ENCODE results near the gene VCL.

The VCL gene

DNA sequence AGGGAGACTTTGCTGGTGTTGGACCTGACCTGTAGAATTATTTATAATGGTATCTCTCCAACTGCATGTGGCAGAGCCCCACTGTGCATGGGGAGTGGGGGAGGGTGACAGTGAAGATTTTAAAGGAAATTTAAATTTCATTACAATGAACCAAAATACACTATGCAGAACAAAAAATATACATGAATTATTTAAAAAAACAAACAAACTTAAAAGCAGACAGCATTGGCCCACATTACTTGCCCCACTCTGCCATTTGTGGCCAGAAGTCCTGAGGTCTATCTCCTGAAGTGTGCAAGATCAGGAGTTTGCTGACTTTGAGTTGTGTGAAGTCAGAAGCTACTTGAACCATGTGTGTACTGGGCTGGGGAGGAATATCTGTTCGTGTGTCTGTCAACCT lies 112.2 kb downstream of the VCL start:
- no peak for TF ChIP-seq CTCF (IDR thresholded peaks at IDR 0.05; ENCODE audit: low read depth, low read length)

DNA sequence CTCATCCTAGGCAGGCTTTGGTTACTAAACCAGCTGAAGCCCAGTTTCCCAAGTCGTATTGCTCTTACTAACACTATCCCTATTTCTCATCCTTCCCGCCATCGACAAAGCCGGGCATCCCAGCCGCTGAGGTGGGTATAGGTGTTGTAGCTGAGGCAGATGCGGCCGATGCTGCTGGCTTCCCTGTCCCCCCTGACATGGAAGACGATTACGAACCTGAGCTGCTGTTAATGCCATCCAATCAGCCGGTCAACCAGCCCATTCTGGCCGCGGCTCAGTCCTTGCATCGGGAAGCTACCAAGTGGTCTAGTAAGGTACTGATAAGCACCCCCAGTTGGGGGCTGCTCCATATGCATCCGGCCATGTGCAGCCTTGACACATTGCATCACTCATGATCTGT lies 113.9 kb downstream of the VCL start:
- DNase-seq (ENCODE audit: extremely low read depth, low read depth) = no peak
- no peak for TF ChIP-seq CTCF (IDR thresholded peaks at IDR 0.05; ENCODE audit: low read depth, low read length)

More for the DNA sequence above, 112.2 kb downstream of the VCL start:
- no peak for DNase-seq (ENCODE audit: extremely low read depth, low read depth)

DNA sequence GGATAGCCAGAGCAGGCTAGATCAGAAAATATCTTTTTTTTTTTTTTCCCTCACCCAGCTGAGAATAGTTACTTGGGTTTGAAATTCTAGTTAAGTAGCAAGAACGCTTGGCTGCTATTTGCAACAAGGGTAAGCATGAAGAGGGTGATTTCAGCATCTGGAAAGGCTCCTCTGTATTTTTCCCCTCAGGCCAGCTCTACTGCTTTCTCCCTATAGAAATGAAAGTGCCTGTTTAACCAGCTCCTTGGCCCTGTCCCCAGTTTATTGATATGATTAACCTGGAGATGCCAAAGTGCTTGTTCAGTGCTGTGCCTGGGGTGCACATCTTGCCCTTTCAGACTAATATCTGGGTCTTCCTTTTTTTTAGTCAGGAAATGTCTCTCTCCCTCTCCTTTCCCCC lies 115.6 kb downstream of the VCL start:
- TF ChIP-seq CTCF (IDR thresholded peaks at IDR 0.05; ENCODE audit: low read depth, low read length) = no peak
- DNase-seq (ENCODE audit: extremely low read depth, low read depth) = peak; percentile 65

- no peak for DNase-seq (ENCODE audit: extremely low read depth, low read depth)
Observed at GRCh38 chr10:74114041-74114448, 116.1 kb downstream of the VCL start.

DNA sequence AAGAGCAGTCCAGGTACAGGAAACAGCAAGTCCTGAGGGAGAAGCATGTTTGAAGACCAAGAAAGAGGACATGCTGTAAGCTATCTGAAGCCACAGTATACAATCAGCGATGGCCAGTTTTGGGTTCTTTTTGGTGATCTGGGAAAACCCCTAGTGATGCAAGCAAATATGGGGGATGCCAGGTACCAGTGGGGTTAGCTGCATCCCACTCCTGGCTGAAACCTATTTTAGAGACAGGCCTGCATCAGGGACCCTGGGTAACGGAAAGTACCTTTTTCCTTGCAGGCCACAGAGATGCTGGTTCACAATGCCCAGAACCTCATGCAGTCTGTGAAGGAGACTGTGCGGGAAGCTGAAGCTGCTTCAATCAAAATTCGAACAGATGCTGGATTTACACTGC lies 119.8 kb downstream of the VCL start:
- no peak for TF ChIP-seq CTCF (IDR thresholded peaks at IDR 0.05; ENCODE audit: low read depth, low read length)
- DNase-seq (ENCODE audit: extremely low read depth, low read depth) = no peak

More at GRCh38 chr10:74114041-74114448, 116.1 kb downstream of the VCL start:
- no peak for TF ChIP-seq CTCF (IDR thresholded peaks at IDR 0.05; ENCODE audit: low read depth, low read length)

DNA sequence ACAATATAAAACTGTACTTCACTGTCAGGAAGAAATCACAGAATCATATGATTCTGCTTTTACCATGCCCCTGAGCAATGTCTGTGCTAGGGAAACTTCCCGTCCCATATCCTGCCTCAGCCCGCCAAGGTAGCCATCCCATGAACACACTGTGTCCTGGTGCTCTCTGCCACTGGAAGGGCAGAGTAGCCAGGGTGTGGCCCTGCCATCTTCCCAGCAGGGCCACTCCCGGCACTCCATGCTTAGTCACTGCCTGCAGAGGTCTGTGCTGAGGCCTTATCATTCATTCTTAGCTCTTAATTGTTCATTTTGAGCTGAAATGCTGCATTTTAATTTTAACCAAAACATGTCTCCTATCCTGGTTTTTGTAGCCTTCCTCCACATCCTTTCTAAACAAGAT lies 120.9 kb downstream of the VCL start:
- no peak for TF ChIP-seq CTCF (IDR thresholded peaks at IDR 0.05; ENCODE audit: low read depth, low read length)
- no peak for DNase-seq (ENCODE audit: extremely low read depth, low read depth)

- TF ChIP-seq CTCF (IDR thresholded peaks at IDR 0.05; ENCODE audit: low read depth, low read length) = no peak
- DNase-seq (ENCODE audit: extremely low read depth, low read depth) = no peak
Observed at GRCh38 chr10:74120911-74121310, 123.0 kb downstream of the VCL start.
